ENCODE measurements around the gene POU2AF2. TPM values are rescaled to one million over a fixed set of nuclear protein-coding genes. Genes with fewer than 3 reads are reported as not detected.
"Not testable (repeated sequence)": the region's sequence is repeated elsewhere in the genome, so short reads cannot be mapped to it uniquely, and the experiment has no call there.

POU2AF2 gene
- total and polyA plus RNA-seq, 3 donors from 2014 or later = 2.5 to 7.9 (median 5.2) TPM

GRCh38 chr11:111221208-111221607 lies 24.3 kb upstream of the POU2AF2 start:
- TF ChIP-seq POLR2A (IDR thresholded peaks at IDR 0.05) = no peak
- no peak for TF ChIP-seq CTCF (IDR thresholded peaks at IDR 0.05)
- Histone ChIP-seq H3K4me1 (no peaks in the 10 kb centered on the region), H3K9me3 (no peaks in the 10 kb centered on the region), H3K36me3 (ENCODE audit: low read depth, missing control alignments) (no peaks in the 10 kb centered on the region), H3K27me3 (no peaks in the 10 kb centered on the region), H3K4me3 (no peak overlapping the region), H3K27ac (no peak overlapping the region)
- WGBS, 2 donors = 55 to 61% methylated on average over 4 of the region's 4 CpGs
- no peak for DNase-seq
- intact Hi-C loops (cut with DNase I; ENCODE audit: low total_unique reads) = no loop called here

DNA sequence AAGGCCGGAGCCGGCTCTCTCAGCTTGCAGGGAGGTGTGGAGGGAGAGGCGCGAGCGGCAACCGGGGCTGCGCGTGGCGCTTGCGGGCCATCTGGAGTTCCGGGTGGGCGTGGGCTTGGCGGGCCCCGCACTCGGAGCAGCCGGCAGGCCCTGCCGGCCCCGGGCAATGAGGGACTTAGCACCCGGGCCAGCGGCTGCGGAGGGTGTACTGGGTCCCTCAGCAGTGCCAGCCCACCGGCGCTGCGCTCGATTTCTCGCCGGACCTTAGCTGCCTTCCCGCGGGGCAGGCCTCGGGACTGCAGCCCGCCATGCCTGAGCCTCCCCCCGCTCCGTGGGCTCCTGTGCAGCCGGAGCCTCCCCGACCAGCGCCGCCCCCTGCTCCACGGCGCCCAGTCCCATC lies 23.6 kb upstream of the POU2AF2 start:
- DNase-seq; intact Hi-C loops (cut with DNase I; ENCODE audit: low total_unique reads): not testable (repeated sequence)
- 85% methylated on average over 35 of the region's 39 CpGs; no CpG with 5 or more reads in 1 of the 2 donors for WGBS, 2 donors

GRCh38 chr11:111222821-111223455 lies 22.6 kb upstream of the POU2AF2 start:
- H3K4me1 ChIP-seq; H3K36me3 ChIP-seq (ENCODE audit: low read depth, missing control alignments); intact Hi-C loops (cut with DNase I; ENCODE audit: low total_unique reads); DNase-seq; H3K9me3 ChIP-seq; H3K27ac ChIP-seq; H3K27me3 ChIP-seq: not testable (repeated sequence)
- 66 to 69% methylated on average over 19 to 20 of the region's 20 CpGs for whole genome bisulfite sequencing, 2 donors
- H3K4me3 ChIP-seq = peak overlapping the region in 1 of 2 donors; percentile 4

More for the DNA sequence above, 23.6 kb upstream of the POU2AF2 start:
- not testable (repeated sequence) for H3K9me3 ChIP-seq; H3K27me3 ChIP-seq; H3K4me1 ChIP-seq; H3K36me3 ChIP-seq (ENCODE audit: low read depth, missing control alignments); H3K27ac ChIP-seq
- peak overlapping the region in 1 of 2 donors; percentile 45 for H3K4me3 ChIP-seq

- no peak for DNase-seq
- WGBS, 2 donors = 39 to 57% methylated on average over 3 of the region's 3 CpGs
- H3K27me3 ChIP-seq = no peaks in the 10 kb centered on the region
- intact Hi-C loops (cut with DNase I; ENCODE audit: low total_unique reads) = no loop called here
- H3K4me3 ChIP-seq = no peak overlapping the region
- no peak for TF ChIP-seq POLR2A (IDR thresholded peaks at IDR 0.05)
- TF ChIP-seq CTCF (IDR thresholded peaks at IDR 0.05) = no peak
- peaks cover 25% of the 10 kb centered on the region for H3K4me1 ChIP-seq
- peak overlapping the region; percentile 15 to 64 for H3K27ac ChIP-seq
- no peaks in the 10 kb centered on the region for H3K9me3 ChIP-seq
- H3K36me3 ChIP-seq (ENCODE audit: low read depth, missing control alignments) = no peaks in the 10 kb centered on the region
These were observed 19.6 kb upstream of the POU2AF2 start for GRCh38 chr11:111225881-111226280.

DNA sequence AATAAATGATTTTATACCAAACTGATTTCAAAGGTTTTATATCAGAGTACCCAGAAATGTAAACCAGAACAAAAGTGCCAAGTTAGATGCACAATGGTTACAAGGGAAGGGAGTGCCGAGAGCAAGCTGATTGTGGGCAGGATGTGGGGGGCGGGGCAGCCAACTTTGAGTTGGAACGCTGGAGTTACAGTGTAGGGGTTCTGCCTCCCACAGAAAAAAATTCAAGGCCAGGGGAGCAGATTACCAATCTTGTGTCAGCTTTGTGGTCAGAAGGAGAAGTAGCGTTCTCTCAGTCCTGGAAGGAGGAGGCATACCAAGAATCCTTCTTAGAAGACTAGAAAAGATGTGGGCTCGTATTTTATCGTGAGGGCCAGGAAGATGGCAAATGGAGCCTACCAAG lies 15.9 kb upstream of the POU2AF2 start:
- 29 to 39% methylated on average over 6 of the region's 6 CpGs for WGBS, 2 donors
- Histone ChIP-seq H3K4me3 (no peak overlapping the region), H3K27me3 (no peaks in the 10 kb centered on the region), H3K4me1 (peaks cover 27% of the 10 kb centered on the region), H3K9me3 (no peaks in the 10 kb centered on the region), H3K27ac (no peak overlapping the region), H3K36me3 (ENCODE audit: low read depth, missing control alignments) (no peaks in the 10 kb centered on the region)
- intact Hi-C loops (cut with DNase I; ENCODE audit: low total_unique reads) = no loop called here
- DNase-seq = peak; percentile 72
- TF ChIP-seq POLR2A (IDR thresholded peaks at IDR 0.05) (no peak), CTCF (IDR thresholded peaks at IDR 0.05) (no peak)

- WGBS, 2 donors = 39 to 44% methylated on average over 6 of the region's 6 CpGs
- peak overlapping the region in 1 of 2 donors; percentile 58 for H3K4me3 ChIP-seq
These were observed 15.4 kb upstream of the POU2AF2 start for GRCh38 chr11:111230122-111230465.

More at GRCh38 chr11:111230122-111230465, 15.4 kb upstream of the POU2AF2 start:
- no peak for TF ChIP-seq POLR2A (IDR thresholded peaks at IDR 0.05)
- no peak for TF ChIP-seq CTCF (IDR thresholded peaks at IDR 0.05)
- DNase-seq = no peak
- Histone ChIP-seq H3K9me3 (no peaks in the 10 kb centered on the region), H3K27me3 (no peaks in the 10 kb centered on the region), H3K36me3 (ENCODE audit: low read depth, missing control alignments) (no peaks in the 10 kb centered on the region), H3K4me1 (peaks cover 27% of the 10 kb centered on the region), H3K27ac (peak overlapping the region; percentile 56 to 67)
- intact Hi-C loops (cut with DNase I; ENCODE audit: low total_unique reads) = no loop called here

Measured in testis (tissue), 3 donors.